ENCODE data around the gene FKBP1A. TPM values are rescaled to one million over a fixed set of nuclear protein-coding genes. Genes with fewer than 3 reads are reported as not detected.

FKBP1A gene
- polyA plus RNA-seq, 3 donors = 324 to 402 (median 371) TPM

DNA sequence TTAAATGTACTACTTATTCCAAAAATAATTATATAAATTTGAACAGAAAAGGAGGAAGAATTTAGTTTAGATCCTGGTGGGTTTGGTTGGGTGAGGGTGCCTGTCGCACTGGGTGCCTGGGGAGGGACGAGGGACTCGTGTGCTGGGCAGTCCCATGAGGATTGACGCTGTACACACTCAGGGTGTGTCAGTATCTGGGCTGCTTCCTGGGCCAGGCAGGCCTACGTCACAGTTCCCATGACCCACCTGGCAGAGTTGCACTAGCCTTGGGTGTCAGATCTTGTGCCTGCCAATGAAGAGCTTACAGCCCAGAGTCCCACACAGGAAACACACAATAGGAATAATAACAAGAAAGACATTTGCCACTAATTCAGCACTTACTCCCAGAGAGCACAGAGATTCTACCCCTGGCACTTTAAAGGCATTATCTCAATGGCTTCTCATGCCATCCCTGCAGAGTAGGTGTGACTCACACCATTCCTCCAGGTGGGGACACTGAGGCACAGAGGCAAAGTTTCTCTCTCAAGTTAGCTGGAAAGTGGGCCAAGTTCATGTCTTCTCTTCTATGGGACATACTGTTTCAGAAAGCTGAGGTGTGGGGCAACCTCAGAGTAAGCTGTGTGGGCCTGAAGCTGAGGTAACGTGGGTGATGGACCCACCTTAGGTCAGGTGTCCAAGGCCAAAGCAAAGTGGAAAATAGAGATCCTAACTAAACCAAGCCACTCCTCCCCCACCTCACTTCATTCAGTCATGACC, 62.6 kb downstream of the FKBP1A start:
- no peak for DNase-seq (ENCODE audit: extremely low read depth in 1 of 11, low read depth in 9 of 11, low spot score in 4 of 11)

DNA sequence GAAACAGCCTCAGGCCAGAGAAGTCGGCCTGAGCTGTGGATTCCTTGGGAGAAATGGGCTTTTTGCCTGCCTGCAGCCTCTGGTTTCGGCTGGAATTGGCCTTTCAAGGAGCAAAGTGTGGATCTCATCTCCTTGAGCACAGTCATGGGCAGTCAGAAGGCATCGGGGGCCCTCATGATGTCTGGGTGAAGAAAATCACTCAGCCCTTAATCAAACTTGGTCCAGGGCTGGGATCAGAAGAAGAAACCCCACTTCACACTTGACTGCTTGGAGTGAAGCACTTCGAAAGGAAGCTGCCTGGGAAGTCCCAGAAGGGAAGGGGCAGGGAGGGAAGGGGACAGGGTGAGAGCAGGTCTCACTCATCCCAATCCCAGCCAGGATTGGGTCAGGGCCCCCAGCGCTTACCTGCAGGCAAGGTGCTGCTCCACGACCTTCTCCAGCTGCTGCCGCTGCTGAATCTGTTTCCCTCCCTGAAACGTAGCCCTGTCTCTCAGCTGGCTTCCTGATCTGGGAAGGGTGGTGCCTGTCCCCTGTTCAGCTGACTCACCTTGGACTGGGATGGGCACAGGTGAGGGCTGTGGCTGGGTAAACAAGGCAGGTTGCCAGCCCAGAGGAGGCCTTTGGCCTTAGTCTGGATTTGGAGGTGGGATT, 64.0 kb downstream of the FKBP1A start, which contains the start of gene SDCBP2:
SDCBP2 (minus strand) TSS at position 460 of the 651 bp plus-strand sequence. CDS start 8,723 bp downstream, outside the sequence.
- DNase-seq (ENCODE audit: extremely low read depth in 1 of 11, low read depth in 9 of 11, low spot score in 4 of 11) = no peak

- no peak for DNase-seq (ENCODE audit: extremely low read depth in 1 of 11, low read depth in 9 of 11, low spot score in 4 of 11)
Observed at GRCh38 chr20:1327827-1328679, 64.8 kb downstream of the FKBP1A start.

DNA sequence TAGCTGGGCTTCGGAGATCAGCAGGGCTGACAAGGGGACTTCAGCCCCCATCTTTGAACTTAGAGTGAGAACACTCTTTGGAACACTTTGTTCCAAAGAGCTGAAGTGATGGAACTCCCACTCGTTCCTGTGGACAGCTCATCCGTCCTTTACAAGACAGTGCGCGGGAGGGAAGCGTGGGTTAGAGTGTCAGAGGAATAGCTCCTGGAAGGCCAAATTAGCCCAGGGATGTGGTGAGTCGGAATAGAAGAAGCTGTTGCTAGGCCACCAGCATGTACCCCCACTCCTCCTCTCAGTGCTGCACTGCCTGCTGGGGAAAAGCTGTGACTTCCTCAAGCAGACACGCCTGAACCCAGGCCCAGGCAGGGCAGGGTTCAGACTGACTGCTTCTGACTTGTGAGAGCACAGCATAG, 65.6 kb downstream of the FKBP1A start:
- no peak for DNase-seq (ENCODE audit: extremely low read depth in 1 of 11, low read depth in 9 of 11, low spot score in 4 of 11)

GRCh38 chr20:1326031-1326930, 66.6 kb downstream of the FKBP1A start:
- DNase-seq (ENCODE audit: extremely low read depth in 1 of 11, low read depth in 9 of 11, low spot score in 4 of 11) = no peak

DNA sequence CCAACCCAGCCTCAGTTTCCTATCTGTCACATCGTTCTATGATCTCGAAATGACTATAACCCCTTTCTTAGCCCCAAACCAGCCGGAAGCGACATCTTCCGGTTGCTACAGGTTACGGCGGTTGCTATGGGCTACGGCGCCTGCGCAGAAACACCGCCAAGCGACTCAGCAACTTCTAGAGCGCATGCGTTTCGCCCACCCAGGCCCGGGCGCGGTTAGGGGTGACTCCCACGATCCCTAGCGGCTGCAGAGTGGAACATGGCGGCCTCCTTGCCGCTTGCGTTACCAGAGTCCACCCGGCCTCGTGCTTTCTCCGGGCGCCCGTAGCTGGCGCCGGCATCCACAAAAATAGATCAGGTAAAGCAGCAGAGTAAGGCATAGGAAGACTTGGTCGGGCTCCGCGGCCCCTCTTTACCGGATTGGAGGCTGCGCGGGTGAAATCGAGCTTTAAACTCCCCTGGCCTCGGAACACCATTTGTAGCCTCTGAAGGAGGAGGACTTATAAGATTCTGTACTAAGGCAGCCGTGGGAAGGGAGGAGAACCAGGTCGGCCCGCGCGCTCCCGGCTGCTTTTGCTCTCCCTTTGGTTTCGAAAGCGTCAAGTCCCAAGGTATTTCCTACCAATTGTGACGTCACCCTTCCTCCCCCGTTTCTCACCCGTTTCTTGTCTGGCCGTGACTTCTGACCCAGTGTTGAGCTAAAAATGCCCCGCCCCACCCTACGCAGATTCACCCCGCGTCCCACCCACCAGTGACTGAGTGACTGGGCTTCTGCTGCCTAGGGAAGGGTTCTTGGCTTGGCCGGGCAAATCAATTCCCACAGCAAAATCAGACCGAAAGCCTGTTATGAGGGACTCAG, 67.5 kb downstream of the FKBP1A start:
- peak; percentile 89 to 96 (median 94) for DNase-seq (ENCODE audit: extremely low read depth in 1 of 11, low read depth in 9 of 11, low spot score in 4 of 11)

GRCh38 chr20:1324598-1325172, 68.2 kb downstream of the FKBP1A start:
- DNase-seq (ENCODE audit: extremely low read depth in 1 of 11, low read depth in 9 of 11, low spot score in 4 of 11) = no peak

DNA sequence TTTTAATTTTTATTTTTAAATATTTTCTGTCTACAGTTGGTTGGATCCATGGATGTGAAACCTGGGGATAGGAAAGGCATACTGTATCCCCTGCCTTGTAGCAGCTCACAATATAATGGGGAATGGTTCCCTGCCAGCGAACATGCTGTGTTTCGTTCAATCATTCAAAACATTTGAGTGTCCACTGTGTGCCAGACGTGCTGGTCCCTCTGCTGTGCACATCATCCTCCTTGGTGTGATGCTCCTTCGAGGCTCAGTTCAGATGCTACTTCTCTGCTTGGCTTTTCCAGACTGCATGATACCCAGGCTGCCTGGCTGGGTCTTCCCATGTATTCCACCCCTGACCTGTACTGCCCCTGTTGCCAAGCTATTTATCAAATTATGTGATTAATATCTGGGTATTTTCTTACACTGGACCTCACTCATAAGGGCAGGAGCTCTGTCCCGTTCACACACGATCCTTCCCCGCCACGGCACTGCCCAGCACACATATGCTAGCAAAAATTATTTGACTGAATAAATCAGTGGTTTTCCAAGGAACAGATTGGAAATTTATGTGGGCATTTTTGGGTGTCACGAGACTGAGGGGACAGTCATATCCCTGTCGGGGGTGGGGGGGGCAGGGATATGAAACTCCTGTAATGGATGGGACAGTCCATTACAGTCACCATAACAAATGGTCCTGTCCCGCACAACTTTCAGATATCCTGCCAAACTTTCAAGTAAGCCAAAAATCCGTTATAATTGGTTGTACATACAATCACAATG, 68.8 kb downstream of the FKBP1A start:
- no peak for DNase-seq (ENCODE audit: extremely low read depth in 1 of 11, low read depth in 9 of 11, low spot score in 4 of 11)

GRCh38 chr20:1323256-1323655, 69.6 kb downstream of the FKBP1A start:
- DNase-seq (ENCODE audit: extremely low read depth in 1 of 11, low read depth in 9 of 11, low spot score in 4 of 11) = no peak

DNA sequence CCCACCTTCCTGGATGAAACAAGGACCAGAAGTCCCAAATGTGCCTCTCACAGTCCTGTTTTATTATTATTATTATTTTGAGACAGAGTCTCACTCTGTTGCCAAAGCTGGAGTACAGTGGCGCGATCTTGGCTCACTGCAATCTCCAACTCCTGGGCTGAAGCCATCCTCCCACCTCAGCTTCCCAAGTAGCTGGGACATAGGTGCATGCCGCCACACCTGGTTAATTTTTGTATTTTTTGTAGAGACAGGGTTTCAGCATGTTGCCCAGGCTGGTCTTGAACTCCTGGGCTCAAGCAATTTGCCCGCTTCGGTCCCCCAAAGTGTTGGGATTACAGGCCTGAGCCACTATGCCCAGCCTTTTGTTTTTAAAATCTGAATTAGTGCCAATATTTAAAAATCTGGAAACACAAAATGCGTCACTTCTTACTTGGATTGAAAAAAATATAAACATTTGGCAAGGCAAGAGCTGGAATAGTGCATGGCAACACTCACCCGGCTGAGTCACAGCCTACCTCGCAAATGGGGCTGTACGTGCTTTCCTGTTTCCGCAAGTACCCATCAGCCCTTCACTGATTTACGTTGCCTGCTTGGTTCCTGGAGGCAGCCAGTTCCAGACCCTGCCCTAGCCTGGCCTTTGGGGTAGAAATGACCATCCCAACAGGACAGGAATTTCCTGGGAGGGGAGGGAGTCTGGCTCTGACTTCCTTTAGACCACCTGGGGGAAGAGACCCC, 70.2 kb downstream of the FKBP1A start:
- DNase-seq (ENCODE audit: extremely low read depth in 1 of 11, low read depth in 9 of 11, low spot score in 4 of 11) = no peak

GRCh38 chr20:1321654-1321939, 71.3 kb downstream of the FKBP1A start:
- no peak for DNase-seq (ENCODE audit: extremely low read depth in 1 of 11, low read depth in 9 of 11, low spot score in 4 of 11)

DNA sequence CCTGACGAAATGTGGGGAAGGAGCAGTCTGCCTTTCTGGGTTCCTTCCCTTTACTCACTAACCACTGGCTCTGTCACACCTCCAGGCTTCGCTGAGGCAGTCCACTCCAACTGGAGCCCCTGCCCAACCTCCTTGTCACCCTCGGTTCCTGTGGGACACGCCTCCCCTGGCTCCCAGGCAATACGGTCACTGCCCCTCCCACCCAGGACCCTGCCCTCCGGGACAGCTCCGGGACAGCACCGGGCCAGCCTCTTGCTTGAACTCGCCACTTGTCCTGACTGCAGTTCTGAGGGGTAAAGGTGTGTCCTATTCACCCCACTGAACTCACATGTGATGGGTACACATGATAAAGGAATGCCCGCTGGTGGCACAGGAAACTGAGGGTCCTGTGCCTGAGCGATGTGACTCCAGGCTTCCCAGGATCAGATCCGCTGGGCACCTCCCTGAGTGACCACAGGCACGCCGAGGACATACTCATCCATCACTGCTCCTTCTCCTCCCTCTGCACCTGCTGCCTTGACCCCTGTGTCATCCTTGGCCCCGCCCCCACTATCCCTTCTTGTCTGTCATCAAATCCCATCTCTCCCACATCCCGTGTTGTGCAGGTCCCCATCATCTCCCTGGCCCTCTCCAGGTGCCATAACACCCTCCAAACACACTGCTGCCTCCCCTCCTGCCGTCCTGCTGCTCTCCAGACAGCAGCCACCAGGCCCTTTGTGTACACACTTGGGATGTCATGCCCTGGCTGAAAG, 71.8 kb downstream of the FKBP1A start:
- DNase-seq (ENCODE audit: extremely low read depth in 1 of 11, low read depth in 9 of 11, low spot score in 4 of 11) = no peak

GRCh38 chr20:1320016-1320415, 72.8 kb downstream of the FKBP1A start:
- DNase-seq (ENCODE audit: extremely low read depth in 1 of 11, low read depth in 9 of 11, low spot score in 4 of 11) = no peak

DNA sequence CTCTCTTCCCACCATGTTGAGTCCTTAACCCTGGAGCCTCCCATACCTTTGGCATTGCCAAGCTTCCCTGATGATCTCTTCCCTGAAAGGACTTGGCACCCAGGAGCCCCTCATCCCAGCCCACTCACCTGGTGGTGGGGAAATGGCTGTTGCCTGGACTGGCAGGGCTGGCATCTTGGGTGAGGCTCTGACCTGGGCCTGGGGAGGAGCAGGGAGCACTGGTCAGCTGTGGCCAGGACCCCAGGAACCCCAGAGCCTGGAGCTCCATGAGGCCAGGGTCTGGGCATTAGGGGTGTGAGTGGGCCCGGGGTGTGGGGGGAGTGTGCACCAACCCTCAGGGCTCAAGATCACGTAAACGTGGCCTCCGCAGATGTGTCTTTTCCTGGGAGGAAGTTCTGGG, 73.4 kb downstream of the FKBP1A start:
- DNase-seq (ENCODE audit: extremely low read depth in 1 of 11, low read depth in 9 of 11, low spot score in 4 of 11) = no peak

DNA sequence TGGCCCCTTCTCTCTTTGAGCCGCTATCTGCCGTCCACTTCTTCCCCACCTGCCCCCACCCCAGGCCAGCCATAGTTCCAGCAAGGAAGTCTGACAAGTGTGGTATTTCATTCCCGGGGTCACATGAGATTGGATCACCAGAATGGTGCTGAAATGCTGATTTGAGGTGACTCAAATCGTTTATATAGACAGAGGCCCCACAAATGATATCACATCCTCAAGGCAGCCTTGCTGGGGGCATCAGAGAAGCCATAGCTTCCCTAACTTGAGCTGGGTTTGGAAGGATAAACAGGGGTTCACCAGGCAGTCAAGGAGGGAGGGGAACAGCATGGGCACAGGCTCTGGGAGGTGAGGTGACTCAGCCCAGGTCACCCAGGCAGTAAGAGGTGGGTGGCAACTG, 73.8 kb downstream of the FKBP1A start:
- no peak for DNase-seq (ENCODE audit: extremely low read depth in 1 of 11, low read depth in 9 of 11, low spot score in 4 of 11)

All from renal cortex interstitium (tissue), 11 donors.